ENCODE results near the gene HOPX.

Gene HOPX

DNA sequence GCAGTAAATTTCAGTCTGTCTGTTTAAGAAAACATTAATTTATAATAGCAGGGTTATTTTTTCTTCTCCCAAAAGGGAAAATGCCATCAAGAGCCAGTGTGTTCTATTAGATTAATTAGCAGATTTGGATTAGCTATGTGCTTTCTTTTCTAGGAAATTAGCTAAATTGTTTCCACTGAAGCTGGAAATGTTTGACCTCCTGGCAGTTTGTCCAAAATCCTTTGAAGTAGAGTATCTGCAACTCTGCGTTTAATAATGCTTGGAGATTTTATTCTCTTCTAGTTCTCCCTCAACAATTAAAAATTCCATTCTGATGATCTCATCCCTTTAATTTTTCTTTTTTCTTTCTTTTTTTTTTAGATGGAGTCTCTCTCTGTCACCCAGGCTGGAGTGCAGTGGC, 27.1 kb upstream of the HOPX start:
- DNase-seq (ENCODE audit: extremely low spot score), result no peak
- ChIA-PET CTCF (no interaction called here), POLR2A (no interaction called here)
- TF ChIP-seq CTCF (IDR thresholded peaks at IDR 0.05; ENCODE audit: control extremely low read depth, extremely low read depth, low read depth, missing control alignments), result no peak

DNA sequence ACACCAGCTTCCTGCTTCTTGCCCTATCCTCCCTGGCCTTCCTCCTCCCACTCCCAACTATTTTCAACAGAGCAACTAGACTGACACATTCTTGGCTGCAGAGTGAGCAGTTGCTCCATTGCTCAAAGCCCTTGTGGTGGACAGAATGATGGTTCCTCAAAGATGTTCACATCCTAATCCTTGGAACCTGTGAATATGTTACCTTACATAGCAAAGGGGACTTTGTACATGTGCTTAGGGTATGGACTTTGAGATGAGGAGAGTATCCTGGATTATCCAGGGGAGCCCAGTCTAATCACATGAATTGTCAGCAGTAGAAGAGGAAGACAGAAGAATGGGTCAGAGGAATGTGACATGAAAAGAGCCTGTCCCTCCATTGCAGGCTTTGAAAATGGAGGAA, 24.9 kb upstream of the HOPX start:
- DNase-seq (ENCODE audit: extremely low spot score), result no peak
- ChIA-PET CTCF (no interaction called here), POLR2A (no interaction called here)
- no peak for TF ChIP-seq CTCF (IDR thresholded peaks at IDR 0.05; ENCODE audit: control extremely low read depth, extremely low read depth, low read depth, missing control alignments)

- no peak for DNase-seq (ENCODE audit: extremely low spot score)
- CTCF ChIA-PET, result no interaction called here
- POLR2A ChIA-PET, result no interaction called here
Measured at GRCh38 chr4:56705334-56705733, 24.2 kb upstream of the HOPX start.

DNA sequence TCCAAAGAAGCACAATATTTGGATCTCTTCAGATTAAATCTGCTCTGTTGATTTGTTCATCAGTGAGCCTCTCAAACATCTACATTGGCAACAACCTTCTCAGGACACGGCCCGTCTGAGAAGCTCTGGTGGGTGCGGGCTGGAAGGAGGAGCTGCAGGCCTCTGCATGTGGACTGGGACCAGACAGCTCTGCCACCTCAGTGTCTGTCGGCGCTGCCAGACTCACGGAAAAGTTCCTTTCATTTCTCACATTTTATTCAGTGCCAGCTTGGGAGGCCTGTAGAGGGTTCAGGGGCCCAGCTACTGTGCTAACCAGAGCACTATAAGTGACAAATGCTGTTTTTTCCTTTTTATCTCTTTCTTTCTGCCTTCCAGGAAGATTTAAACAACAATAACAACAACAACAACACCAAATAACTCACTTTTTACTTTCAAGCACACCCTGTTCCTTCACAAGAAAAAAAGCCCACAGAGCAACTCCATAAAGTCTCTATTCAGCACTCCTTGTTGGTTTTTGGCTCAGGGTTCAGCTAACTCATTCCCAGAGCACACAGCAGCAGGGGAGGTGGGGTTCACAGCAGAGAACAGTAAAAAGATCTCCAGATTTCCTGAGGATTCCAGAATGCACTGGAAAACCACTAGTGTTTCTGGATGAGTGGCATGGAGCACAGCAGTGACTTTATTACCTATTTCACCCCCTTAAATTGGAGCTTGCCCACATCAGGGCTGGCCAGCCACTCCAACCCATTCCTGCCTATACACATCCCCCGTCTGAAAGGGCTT, 23.2 kb upstream of the HOPX start:
- TF ChIP-seq CTCF (IDR thresholded peaks at IDR 0.05; ENCODE audit: control extremely low read depth, extremely low read depth, low read depth, missing control alignments), result no peak
- CTCF ChIA-PET, result no interaction called here
- POLR2A ChIA-PET, result no interaction called here
- no peak for DNase-seq (ENCODE audit: extremely low spot score)

More at GRCh38 chr4:56705334-56705733, 24.2 kb upstream of the HOPX start:
- no peak for TF ChIP-seq CTCF (IDR thresholded peaks at IDR 0.05; ENCODE audit: control extremely low read depth, extremely low read depth, low read depth, missing control alignments)

DNA sequence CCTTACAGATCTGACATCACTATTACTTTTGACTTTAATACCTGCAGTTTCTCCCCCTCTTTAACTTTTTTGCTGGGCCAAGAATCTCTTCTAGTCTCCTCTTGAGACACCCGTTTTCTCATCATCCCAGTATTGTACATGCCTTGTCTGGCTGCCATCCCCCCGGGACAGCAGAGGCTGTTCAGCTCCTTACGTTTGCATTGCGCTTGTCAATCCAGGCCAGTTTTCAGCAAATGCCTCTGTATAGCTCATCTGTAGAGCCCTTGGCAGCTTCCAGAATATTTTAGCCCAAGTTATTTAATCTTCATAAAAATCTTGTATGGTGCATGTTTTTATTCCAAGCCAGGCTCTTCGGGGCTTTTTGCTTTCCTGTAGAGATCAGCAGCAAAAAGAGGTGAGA, 22.3 kb upstream of the HOPX start:
- no peak for TF ChIP-seq CTCF (IDR thresholded peaks at IDR 0.05; ENCODE audit: control extremely low read depth, extremely low read depth, low read depth, missing control alignments)
- ChIA-PET CTCF (no interaction called here), POLR2A (no interaction called here)
- DNase-seq (ENCODE audit: extremely low spot score), result no peak

GRCh38 chr4:56701644-56702043, 20.5 kb upstream of the HOPX start:
- no peak for TF ChIP-seq CTCF (IDR thresholded peaks at IDR 0.05; ENCODE audit: control extremely low read depth, extremely low read depth, low read depth, missing control alignments)
- POLR2A ChIA-PET, result no interaction called here
- DNase-seq (ENCODE audit: extremely low spot score), result no peak

DNA sequence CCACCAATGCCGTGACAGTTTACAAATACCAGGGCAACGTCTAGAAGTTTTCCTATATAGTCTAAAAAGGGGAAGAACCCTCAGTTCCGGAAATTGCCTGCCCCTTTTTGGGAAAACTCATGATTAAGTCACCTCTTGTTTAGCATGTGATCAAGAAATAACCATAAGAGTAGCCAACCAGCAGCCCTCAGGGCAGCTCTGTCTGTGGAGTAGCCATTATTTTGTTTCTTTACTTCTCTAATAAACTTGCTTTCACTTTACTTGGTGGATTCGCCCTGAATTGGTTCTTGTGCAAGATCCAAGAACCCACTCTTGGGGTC, 20.0 kb upstream of the HOPX start:
- ChIA-PET POLR2A (no interaction called here), CTCF (no interaction called here)
- TF ChIP-seq CTCF (IDR thresholded peaks at IDR 0.05; ENCODE audit: control extremely low read depth, extremely low read depth, low read depth, missing control alignments), result no peak
- DNase-seq (ENCODE audit: extremely low spot score), result no peak

More at GRCh38 chr4:56701644-56702043, 20.5 kb upstream of the HOPX start:
- CTCF ChIA-PET, result no interaction called here

All from GM10248 (cell line).